Gastroesophageal sphincter (tissue), 4 donors: ENCODE data around the gene PLXDC2. TPM values are rescaled to one million over a fixed set of nuclear protein-coding genes. Genes with fewer than 3 reads are reported as not detected.

ENCODE experiments used
- ATAC-seq: fragments of 150-250 bp; one replicate; pipeline ENCODE4 v1.9.1; 2016; ENCODE audit warnings: mild to moderate bottlenecking, moderate library complexity
- H3K27ac ChIP-seq, 4 donors: fragments of 200-600 bp; sonication (generic) in 3 of 4; 1 replicate in 3 of 4; 2 replicates in 1 of 4; pipeline ENCODE4 v1.5.1; 2016 to 2019
- H3K27me3 ChIP-seq: fragments of 200-600 bp; sonication (generic); one replicate; pipeline ENCODE4 v1.5.1; 2019
- H3K36me3 ChIP-seq, 2 donors: fragments of 200-600 bp; sonication (generic); one replicate each; pipeline ENCODE4 v1.5.1; 2019; ENCODE audit warnings: control low read depth in 1 of 2
- H3K4me1 ChIP-seq, 3 donors: fragments of 200-600 bp; sonication (generic); 1 replicate in 2 of 3; 2 replicates in 1 of 3; pipeline ENCODE4 v1.5.1; 2016 to 2019; ENCODE audit warnings: control low read depth in 2 of 3
- H3K4me3 ChIP-seq, 2 donors: fragments of 200-600 bp; sonication (generic); one replicate each; pipeline ENCODE4 v1.5.1; 2019; ENCODE audit warnings: mild to moderate bottlenecking in 1 of 2, moderate library complexity in 1 of 2
- H3K9me3 ChIP-seq, 3 donors: fragments of 200-600 bp; sonication (generic); one replicate each; pipeline ENCODE4 v1.5.1; 2017 to 2019; ENCODE audit warnings: control low read depth in 2 of 3
- EP300 ChIP-seq: sonication (generic); formaldehyde crosslinking; IDR thresholded peaks from one replicate; pipeline ENCODE4 v1.6.1; 2017; ENCODE audit warnings: antibody characterized with exemption, mild to moderate bottlenecking
- POLR2A ChIP-seq, 2 donors: fragments of 450-650 bp; IDR thresholded peaks; one replicate each; pipeline ENCODE4 v1.6.1; 2017; ENCODE audit warnings: antibody characterized with exemption in 2 of 2, mild to moderate bottlenecking in 2 of 2, moderate library complexity in 1 of 2
- POLR2AphosphoS5 ChIP-seq: sonication (generic); formaldehyde crosslinking; IDR thresholded peaks from one replicate; pipeline ENCODE4 v1.6.1; 2017; ENCODE audit warnings: antibody characterized with exemption
- WGBS, 2 donors: methylation state at CpG; one replicate each; pipeline ENCODE4 v1.1.5; 2018; ENCODE audit warnings: low coverage in 1 of 2; 5-methylcytosine and 5-hydroxymethylcytosine counted together
- total RNA-seq, 4 donors: library from RNA; depleted of rRNA; stranded (reverse); fragments of >200 nt; gene quantifications; one replicate each; pipeline ENCODE4 v1.1.0, GENCODE V29; 2016
- TF ChIP-seq, protein P1 (sequence below), 4 experiments: fragments of 200-600 bp in 2 of 4; fragments of 450-650 bp in 2 of 4; sonication (generic) in 1 of 4; IDR thresholded peaks; one replicate each; pipeline ENCODE4 v1.5.1; 2017 to 2019; ENCODE audit warnings: antibody characterized with exemption in 4 of 4, mild to moderate bottlenecking in 2 of 4, moderate library complexity in 2 of 4

The PLXDC2 gene
- total RNA-seq, 4 donors from 2014 or later, result 32.3 to 65.5 (median 50.5) TPM

- Histone ChIP-seq H3K9me3 (no peaks in the 10 kb centered on the region), H3K36me3 (no peaks in the 10 kb centered on the region), H3K27me3 (no peaks in the 10 kb centered on the region), H3K4me1 (no peaks in the 10 kb centered on the region), H3K27ac (no peak overlapping the region), H3K4me3 (no peak overlapping the region)
- 80 to 88% methylated on average over 2 of the region's 2 CpGs for WGBS, 2 donors
- TF ChIP-seq, protein P1, sequence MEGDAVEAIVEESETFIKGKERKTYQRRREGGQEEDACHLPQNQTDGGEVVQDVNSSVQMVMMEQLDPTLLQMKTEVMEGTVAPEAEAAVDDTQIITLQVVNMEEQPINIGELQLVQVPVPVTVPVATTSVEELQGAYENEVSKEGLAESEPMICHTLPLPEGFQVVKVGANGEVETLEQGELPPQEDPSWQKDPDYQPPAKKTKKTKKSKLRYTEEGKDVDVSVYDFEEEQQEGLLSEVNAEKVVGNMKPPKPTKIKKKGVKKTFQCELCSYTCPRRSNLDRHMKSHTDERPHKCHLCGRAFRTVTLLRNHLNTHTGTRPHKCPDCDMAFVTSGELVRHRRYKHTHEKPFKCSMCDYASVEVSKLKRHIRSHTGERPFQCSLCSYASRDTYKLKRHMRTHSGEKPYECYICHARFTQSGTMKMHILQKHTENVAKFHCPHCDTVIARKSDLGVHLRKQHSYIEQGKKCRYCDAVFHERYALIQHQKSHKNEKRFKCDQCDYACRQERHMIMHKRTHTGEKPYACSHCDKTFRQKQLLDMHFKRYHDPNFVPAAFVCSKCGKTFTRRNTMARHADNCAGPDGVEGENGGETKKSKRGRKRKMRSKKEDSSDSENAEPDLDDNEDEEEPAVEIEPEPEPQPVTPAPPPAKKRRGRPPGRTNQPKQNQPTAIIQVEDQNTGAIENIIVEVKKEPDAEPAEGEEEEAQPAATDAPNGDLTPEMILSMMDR (IDR thresholded peaks at IDR 0.05), result no peak
- TF ChIP-seq POLR2AphosphoS5, result no peak
- no peak for TF ChIP-seq POLR2A (IDR thresholded peaks at IDR 0.05)
- no peak for TF ChIP-seq EP300
- ATAC-seq, result no peak
Observed at GRCh38 chr10:20232079-20232705, 416.0 kb downstream of the PLXDC2 start.

GRCh38 chr10:20233423-20233822 lies 417.2 kb downstream of the PLXDC2 start:
- Histone ChIP-seq H3K4me3 (no peak overlapping the region), H3K27me3 (no peaks in the 10 kb centered on the region), H3K4me1 (no peaks in the 10 kb centered on the region), H3K27ac (no peak overlapping the region), H3K36me3 (no peaks in the 10 kb centered on the region), H3K9me3 (no peaks in the 10 kb centered on the region)
- TF ChIP-seq POLR2AphosphoS5, result no peak
- TF ChIP-seq POLR2A (IDR thresholded peaks at IDR 0.05), result no peak
- TF ChIP-seq EP300, result no peak
- TF ChIP-seq, protein P1 (IDR thresholded peaks at IDR 0.05), result no peak
- ATAC-seq, result no peak

- WGBS, 2 donors, result 83% methylated on average over 4 of the region's 5 CpGs; no CpG with 5 or more reads in 1 of the 2 donors
- TF ChIP-seq POLR2A (IDR thresholded peaks at IDR 0.05) (no peak), EP300 (no peak), POLR2AphosphoS5 (no peak)
- TF ChIP-seq, protein P1 (IDR thresholded peaks at IDR 0.05), result no peak
- H3K4me1 ChIP-seq, result no peaks in the 10 kb centered on the region
- H3K27me3 ChIP-seq, result no peaks in the 10 kb centered on the region
- H3K4me3 ChIP-seq, result no peak overlapping the region
- H3K9me3 ChIP-seq, result no peaks in the 10 kb centered on the region
- no peak for ATAC-seq
- H3K36me3 ChIP-seq, result peaks cover 0 to 2% of the 10 kb centered on the region in 2 donors
- no peak overlapping the region for H3K27ac ChIP-seq
Observed at GRCh38 chr10:20234579-20234978, 418.3 kb downstream of the PLXDC2 start.

- no peak for ATAC-seq
- no peaks in the 10 kb centered on the region for H3K27me3 ChIP-seq
- no peak overlapping the region for H3K4me3 ChIP-seq
- H3K4me1 ChIP-seq, result no peaks in the 10 kb centered on the region
- peaks cover 0 to 2% of the 10 kb centered on the region in 2 donors for H3K36me3 ChIP-seq
- 88 to 100% methylated on average over 2 of the region's 2 CpGs for WGBS, 2 donors
- no peak overlapping the region for H3K27ac ChIP-seq
- no peak for TF ChIP-seq POLR2A (IDR thresholded peaks at IDR 0.05)
- no peaks in the 10 kb centered on the region for H3K9me3 ChIP-seq
Observed at GRCh38 chr10:20237091-20237570, 420.9 kb downstream of the PLXDC2 start.

DNA sequence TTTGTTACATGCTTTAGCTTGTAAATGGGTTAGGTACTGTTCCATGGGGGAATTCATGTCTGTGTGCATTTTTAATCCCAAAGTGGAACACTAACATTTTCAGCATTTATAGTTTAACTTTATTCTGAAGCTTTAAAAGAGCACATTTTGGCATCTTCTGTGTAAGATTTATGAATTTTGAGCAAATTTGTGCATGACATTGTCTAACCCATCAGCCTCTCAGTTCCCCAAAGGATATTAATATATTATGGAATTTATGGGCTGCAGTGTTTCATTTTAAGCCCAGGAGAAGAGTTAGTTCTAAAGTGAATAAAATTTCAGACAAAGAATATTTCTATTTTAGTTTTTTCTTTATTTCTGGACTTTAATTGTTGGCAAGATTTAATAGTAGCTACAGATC lies 421.4 kb downstream of the PLXDC2 start:
- Histone ChIP-seq H3K27me3 (no peaks in the 10 kb centered on the region), H3K36me3 (peaks cover 0 to 2% of the 10 kb centered on the region in 2 donors), H3K27ac (no peak overlapping the region), H3K4me1 (no peaks in the 10 kb centered on the region), H3K4me3 (no peak overlapping the region), H3K9me3 (no peaks in the 10 kb centered on the region)
- ATAC-seq, result no peak
- no peak for TF ChIP-seq EP300
- no peak for TF ChIP-seq POLR2AphosphoS5
- TF ChIP-seq, protein P1 (IDR thresholded peaks at IDR 0.05), result no peak
- no peak for TF ChIP-seq POLR2A (IDR thresholded peaks at IDR 0.05)
